Upper lobe of right lung (tissue), 1 donor: ENCODE results near the gene HAND2. TPM values are rescaled to one million over a fixed set of nuclear protein-coding genes. Genes with fewer than 3 reads are reported as not detected.

ENCODE experiments used
- ATAC-seq: fragments of 200-7000 bp; cut with Tn5 transposase; one replicate; pipeline ENCODE4 v1.9.1; 2020; ENCODE audit warnings: mild to moderate bottlenecking, moderate library complexity
- DNase-seq: peaks from one replicate; pipeline ENCODE4 v3.0.0-alpha.2; 2020
- H3K27ac ChIP-seq: fragments of 200-600 bp; one replicate; pipeline ENCODE4 v1.8.0; 2022
- H3K27me3 ChIP-seq: fragments of 200-600 bp; one replicate; pipeline ENCODE4 v1.8.0; 2022; ENCODE audit warnings: mild to moderate bottlenecking
- H3K36me3 ChIP-seq: fragments of 200-600 bp; one replicate; pipeline ENCODE4 v1.8.0; 2022
- H3K4me1 ChIP-seq: fragments of 200-600 bp; one replicate; pipeline ENCODE4 v1.8.0; 2022
- H3K4me3 ChIP-seq: fragments of 200-600 bp; one replicate; pipeline ENCODE4 v1.8.0; 2022; ENCODE audit warnings: mild to moderate bottlenecking
- H3K9me3 ChIP-seq: fragments of 200-600 bp; one replicate; pipeline ENCODE4 v1.8.0; 2022
- CTCF ChIP-seq: fragments of 200-600 bp; IDR thresholded peaks from one replicate; pipeline ENCODE4 v1.8.0; 2022; ENCODE audit warnings: antibody characterized with exemption
- intact Hi-C: fragments of 100-400 bp; cut with DNase I; formaldehyde crosslinking; loops from one replicate; pipeline ENCODE4 v1.11.0; 2022
- total RNA-seq: library from RNA; stranded (reverse); fragmentation: NEBNext Ultra II Directional; extraction: Animal tissue kit (Norgen Biotek cat#: 25700); gene quantifications from one replicate; pipeline ENCODE4 v1.2.1, GENCODE V29; 2021
- donor health status: DM: no; HTN: yes; CAD: no; lungs with severe emphysema.

HAND2 gene
- total RNA-seq, 1 donor from 2014 or later = not detected

GRCh38 chr4:173536808-173537429 is 6.9 kb upstream of the HAND2 start:
- ATAC-seq (no peak), DNase-seq (no peak)
- TF ChIP-seq CTCF = no peak
- Histone ChIP-seq H3K27me3 (peaks cover 100% of the 10 kb centered on the region), H3K9me3 (no peaks in the 10 kb centered on the region), H3K4me1 (peaks cover 15% of the 10 kb centered on the region), H3K36me3 (no peaks in the 10 kb centered on the region), H3K4me3 (no peak overlapping the region), H3K27ac (no peak overlapping the region)
- intact Hi-C loops = no loop called here

DNA sequence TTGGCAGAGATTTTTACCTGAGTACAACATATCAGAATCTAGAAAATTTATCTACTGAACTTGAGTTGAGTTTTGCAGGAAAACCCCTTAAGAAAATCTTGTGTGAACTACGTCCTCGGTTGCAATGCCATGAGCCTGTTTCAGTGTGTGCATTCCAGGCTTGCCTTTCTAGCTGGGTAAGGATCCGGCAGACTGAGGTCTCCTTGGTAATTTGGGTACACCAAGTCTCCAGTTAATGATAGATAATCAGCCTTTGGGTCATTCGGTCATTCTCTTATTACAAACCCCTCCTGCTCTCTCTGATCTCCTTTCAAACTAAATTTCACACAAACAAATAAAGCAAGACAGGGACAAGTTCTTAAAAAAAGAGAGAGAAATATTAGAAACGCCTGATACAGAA is 5.9 kb upstream of the HAND2 start:
- DNase-seq (no peak), ATAC-seq (no peak)
- H3K9me3 ChIP-seq = no peaks in the 10 kb centered on the region
- no peak for TF ChIP-seq CTCF
- H3K27ac ChIP-seq = no peak overlapping the region
- H3K4me3 ChIP-seq = no peak overlapping the region
- intact Hi-C loops = no loop called here
- H3K36me3 ChIP-seq = no peaks in the 10 kb centered on the region
- peaks cover 100% of the 10 kb centered on the region for H3K27me3 ChIP-seq
- H3K4me1 ChIP-seq = peaks cover 15% of the 10 kb centered on the region

GRCh38 chr4:173535165-173535902 is 5.3 kb upstream of the HAND2 start:
- H3K27me3 ChIP-seq = peaks cover 100% of the 10 kb centered on the region
- no peaks in the 10 kb centered on the region for H3K36me3 ChIP-seq
- intact Hi-C loops = no loop called here
- peaks cover 15% of the 10 kb centered on the region for H3K4me1 ChIP-seq
- no peaks in the 10 kb centered on the region for H3K9me3 ChIP-seq
- ATAC-seq (no peak), DNase-seq (no peak)
- H3K4me3 ChIP-seq = no peak overlapping the region
- no peak for TF ChIP-seq CTCF
- H3K27ac ChIP-seq = no peak overlapping the region

DNA sequence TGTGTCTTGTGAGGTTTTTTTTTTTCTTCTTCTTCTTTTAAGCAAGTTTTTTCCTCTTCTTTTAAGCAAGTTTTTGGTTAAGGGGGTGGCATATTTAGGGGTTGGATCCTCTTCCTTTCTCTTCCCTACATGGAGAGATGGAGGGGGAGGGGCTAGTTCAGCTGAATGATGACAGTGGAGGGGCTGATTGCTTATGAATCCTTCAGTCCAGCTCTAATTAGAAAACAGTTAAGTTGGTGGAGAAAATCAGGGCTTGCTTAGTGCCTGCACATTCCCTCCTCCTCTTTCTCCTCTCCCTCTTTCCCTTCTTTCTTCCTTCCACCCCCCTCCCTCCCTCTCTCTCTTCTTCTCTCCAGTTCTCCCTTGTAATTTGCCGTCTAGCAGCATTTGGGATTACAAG is 4.4 kb upstream of the HAND2 start:
- Histone ChIP-seq H3K27ac (no peak overlapping the region), H3K4me3 (no peak overlapping the region), H3K27me3 (peaks cover 100% of the 10 kb centered on the region), H3K4me1 (peaks cover 22% of the 10 kb centered on the region), H3K9me3 (no peaks in the 10 kb centered on the region), H3K36me3 (no peaks in the 10 kb centered on the region)
- ATAC-seq = no peak
- TF ChIP-seq CTCF = no peak
- no peak for DNase-seq
- intact Hi-C loops = no loop called here

DNA sequence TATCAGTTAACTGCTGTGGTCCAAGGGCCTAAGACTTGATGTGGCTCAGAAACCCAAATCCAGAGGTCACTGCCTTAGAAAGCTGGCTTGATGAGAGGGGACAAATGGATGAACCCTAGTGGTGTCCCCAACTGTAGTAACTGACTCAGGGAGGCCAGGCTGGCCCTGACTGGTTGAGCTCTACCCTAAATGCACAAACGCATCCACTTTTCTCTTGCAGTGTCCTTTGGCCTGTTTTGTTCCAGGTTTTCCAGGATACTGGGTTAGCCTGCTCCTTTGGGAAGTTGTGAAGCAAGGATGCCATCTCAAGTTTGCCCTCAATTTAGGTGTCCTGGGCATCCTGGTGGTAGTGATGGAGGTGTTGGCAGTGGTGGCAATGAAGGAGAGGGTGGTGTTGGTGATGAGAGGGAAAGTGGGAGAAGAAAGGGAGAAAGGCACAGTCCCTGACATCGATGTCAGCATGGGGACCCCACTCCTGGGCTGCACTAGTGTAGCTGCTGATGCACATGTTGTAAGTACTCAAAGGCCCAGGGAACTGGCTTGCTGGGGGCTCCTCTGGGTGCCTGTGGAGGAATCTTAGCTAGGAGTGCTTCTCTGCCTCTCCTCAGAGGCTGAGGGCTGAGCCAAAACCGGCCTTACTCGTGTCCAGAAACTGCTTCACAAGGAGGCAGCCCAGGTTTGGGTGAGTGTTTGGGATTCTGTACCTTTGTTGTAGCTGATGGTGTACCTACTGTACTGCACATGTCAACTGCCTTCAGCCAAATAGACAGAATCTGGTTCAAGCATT is 2.9 kb upstream of the HAND2 start:
- Histone ChIP-seq H3K27ac (no peak overlapping the region), H3K36me3 (no peaks in the 10 kb centered on the region), H3K9me3 (no peaks in the 10 kb centered on the region), H3K4me3 (no peak overlapping the region), H3K4me1 (peaks cover 9% of the 10 kb centered on the region), H3K27me3 (peaks cover 98% of the 10 kb centered on the region)
- DNase-seq (no peak), ATAC-seq (no peak)
- intact Hi-C loops = no loop called here
- TF ChIP-seq CTCF = no peak
